Upper lobe of left lung (tissue), 6 donors: ENCODE data around the gene TPP2. TPM values are rescaled to one million over a fixed set of nuclear protein-coding genes. Genes with fewer than 3 reads are reported as not detected.

Source experiments
- ATAC-seq, 2 donors: fragments of 200-7000 bp; cut with Tn5 transposase; one replicate each; pipeline ENCODE4 v1.9.1; 2022; ENCODE audit warnings: mild to moderate bottlenecking in 2 of 2, moderate library complexity in 2 of 2; ENCODE audit not compliant: low FRiP score in 2 of 2
- DNase-seq, 2 donors: peaks; one replicate each; pipeline ENCODE4 v3.0.0-alpha.2; 2019 to 2020
- H3K27ac ChIP-seq, 4 donors: fragments of 200-600 bp; sonication (generic); one replicate each; pipeline ENCODE4 v1.5.1; 2016 to 2019
- H3K27me3 ChIP-seq, 4 donors: fragments of 200-600 bp; sonication (generic); one replicate each; pipeline ENCODE4 v1.5.1; 2017 to 2019
- H3K36me3 ChIP-seq, 4 donors: fragments of 200-600 bp; sonication (generic); one replicate each; pipeline ENCODE4 v1.5.1; 2016 to 2019
- H3K4me1 ChIP-seq, 4 donors: fragments of 200-600 bp; sonication (generic); one replicate each; pipeline ENCODE4 v1.5.1; 2018 to 2019
- H3K4me3 ChIP-seq, 4 donors: fragments of 200-600 bp; sonication (generic); one replicate each; pipeline ENCODE4 v1.5.1; 2017 to 2019; ENCODE audit warnings: mild to moderate bottlenecking in 2 of 4, moderate library complexity in 1 of 4
- H3K9me3 ChIP-seq, 4 donors: fragments of 200-600 bp; sonication (generic); one replicate each; pipeline ENCODE4 v1.5.1; 2018 to 2019
- CTCF ChIP-seq, 6 experiments: fragments of 450-650 bp in 4 of 6; fragments of 200-600 bp in 2 of 6; sonication (generic) in 2 of 6; IDR thresholded peaks; one replicate each; pipeline ENCODE4 v1.5.1; 2016 to 2019; ENCODE audit warnings: antibody characterized with exemption in 6 of 6
- EP300 ChIP-seq, 4 donors: sonication (generic); formaldehyde crosslinking; IDR thresholded peaks; one replicate each; pipeline ENCODE4 v1.5.1; 2017; ENCODE audit warnings: antibody characterized with exemption in 4 of 4, control low read depth in 2 of 4
- POLR2A ChIP-seq, 4 donors: fragments of 450-650 bp; IDR thresholded peaks; one replicate each; pipeline ENCODE4 v1.5.1; 2016 to 2017; ENCODE audit warnings: antibody characterized with exemption in 4 of 4, mild to moderate bottlenecking in 2 of 4
- POLR2AphosphoS5 ChIP-seq, 2 donors: sonication (generic); formaldehyde crosslinking; IDR thresholded peaks; one replicate each; pipeline ENCODE4 v1.5.1; 2017; ENCODE audit warnings: antibody characterized with exemption in 2 of 2
- WGBS, 2 donors: methylation state at CpG; one replicate each; pipeline ENCODE4 v1.1.5; 2017 to 2018; 5-methylcytosine and 5-hydroxymethylcytosine counted together
- total RNA-seq, 6 donors: library from RNA; depleted of rRNA in 4 of 6; stranded (reverse); fragments of >200 nt in 4 of 6; gene quantifications; one replicate each; pipeline versions ENCODE4 v1.1.0 to v1.2.1, GENCODE V29; 2016 to 2021
- donor health status: DM: no; HTN: no; CAD: no; lungs with moderate emphysema.
- donor health status: DM: no; HTN: yes; CAD: no; lungs with severe emphysema.

TPP2 gene
- total RNA-seq, 6 donors from 2014 or later = 30.8 to 69.1 (median 41.2) TPM

GRCh38 chr13:102698649-102698980, 101.8 kb downstream of the TPP2 start:
- no peak for ATAC-seq
- Histone ChIP-seq H3K4me3 (no peak overlapping the region), H3K4me1 (no peaks in the 10 kb centered on the region), H3K27me3 (no peaks in the 10 kb centered on the region), H3K9me3 (peaks cover 0 to 4% (median 0%) of the 10 kb centered on the region in 4 donors), H3K27ac (no peak overlapping the region), H3K36me3 (no peaks in the 10 kb centered on the region)
- no peak for TF ChIP-seq EP300 (IDR thresholded peaks at IDR 0.05)
- no peak for TF ChIP-seq POLR2A (IDR thresholded peaks at IDR 0.05)
- no peak for TF ChIP-seq CTCF (IDR thresholded peaks at IDR 0.05)
- TF ChIP-seq POLR2AphosphoS5 (IDR thresholded peaks at IDR 0.05) = no peak
- WGBS, 2 donors = 85 to 97% methylated on average over 2 of the region's 2 CpGs
- no peak for DNase-seq

GRCh38 chr13:102699504-102699903, 102.7 kb downstream of the TPP2 start:
- H3K27me3 ChIP-seq = no peaks in the 10 kb centered on the region
- H3K36me3 ChIP-seq = no peaks in the 10 kb centered on the region
- peaks cover 0 to 4% (median 0%) of the 10 kb centered on the region in 4 donors for H3K9me3 ChIP-seq
- no peaks in the 10 kb centered on the region for H3K4me1 ChIP-seq
- no peak overlapping the region for H3K27ac ChIP-seq
- H3K4me3 ChIP-seq = no peak overlapping the region
- TF ChIP-seq CTCF (IDR thresholded peaks at IDR 0.05) = no peak
- no peak for TF ChIP-seq POLR2A (IDR thresholded peaks at IDR 0.05)
- no peak for TF ChIP-seq EP300 (IDR thresholded peaks at IDR 0.05)
- no peak for TF ChIP-seq POLR2AphosphoS5 (IDR thresholded peaks at IDR 0.05)
- no peak for ATAC-seq
- DNase-seq = no peak
- WGBS, 2 donors = 65 to 86% methylated on average over 3 of the region's 3 CpGs

DNA sequence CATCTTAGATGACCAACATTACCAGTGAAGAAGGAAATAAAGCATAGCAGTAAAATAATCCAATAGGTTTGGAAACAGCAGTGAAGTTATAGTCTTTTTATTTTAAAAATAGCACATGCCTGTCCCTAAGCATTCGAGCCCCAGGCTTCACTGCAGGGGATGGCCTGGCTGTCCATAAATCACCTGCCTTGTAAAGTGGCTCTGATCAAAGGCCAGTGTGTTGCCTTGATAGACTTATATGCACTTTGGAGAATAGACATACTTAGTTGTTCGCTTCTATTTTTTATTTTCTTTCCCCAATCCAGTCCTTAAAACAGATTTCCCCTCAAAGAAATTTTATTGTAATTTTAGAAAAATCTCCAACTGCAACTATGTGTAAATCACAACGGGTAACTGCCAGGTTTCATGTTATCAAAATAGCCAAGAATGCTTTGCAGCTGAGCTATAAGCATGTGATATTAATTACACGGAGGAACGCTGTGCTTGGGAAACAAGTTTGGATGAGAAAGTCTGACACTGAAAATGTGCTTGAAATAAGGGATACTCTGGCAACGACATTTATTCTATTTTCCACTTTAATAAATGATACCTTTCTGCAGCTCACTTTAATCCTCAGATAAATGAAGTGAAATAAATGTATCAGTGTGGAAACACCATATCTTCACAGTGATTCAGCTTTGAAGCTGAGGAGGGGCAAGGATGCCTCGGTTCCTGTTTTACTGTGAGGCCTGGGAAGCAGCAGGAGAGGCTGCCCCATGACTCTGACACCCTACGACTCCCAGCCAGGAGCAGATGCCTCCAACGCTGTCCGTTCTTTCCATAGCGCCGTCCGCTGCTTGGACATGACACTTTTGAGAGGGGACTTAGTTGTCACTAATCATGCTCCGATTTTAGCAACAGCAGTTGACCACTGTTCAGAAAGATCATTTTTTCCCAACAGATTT, 103.6 kb downstream of the TPP2 start:
- H3K27ac ChIP-seq = no peak overlapping the region
- no peak for ATAC-seq

DNA sequence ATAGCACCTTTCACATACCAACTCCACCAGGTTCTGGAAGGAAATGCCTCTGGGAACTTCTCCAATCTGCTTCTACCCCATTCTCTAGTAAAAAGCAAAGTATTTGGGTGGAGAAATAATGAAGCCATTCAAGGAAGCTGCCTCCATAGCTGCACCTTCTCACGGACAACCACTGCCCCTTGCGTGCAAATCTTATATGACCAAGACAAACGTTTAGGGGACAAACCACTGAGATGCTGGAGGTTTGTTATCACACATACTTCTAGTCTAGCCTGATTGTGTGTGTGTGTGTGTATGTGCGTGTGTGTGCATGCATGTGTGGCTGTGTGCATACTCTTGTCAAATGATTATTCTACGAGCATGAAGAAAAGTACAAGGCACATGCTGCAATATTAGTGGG, 104.5 kb downstream of the TPP2 start:
- Histone ChIP-seq H3K4me1 (no peaks in the 10 kb centered on the region), H3K27ac (no peak overlapping the region), H3K4me3 (no peak overlapping the region), H3K9me3 (peaks cover 0 to 4% (median 0%) of the 10 kb centered on the region in 4 donors), H3K27me3 (no peaks in the 10 kb centered on the region), H3K36me3 (no peaks in the 10 kb centered on the region)
- DNase-seq (no peak), ATAC-seq (no peak)
- WGBS, 2 donors = 90 to 92% methylated on average over 5 of the region's 5 CpGs
- no peak for TF ChIP-seq CTCF (IDR thresholded peaks at IDR 0.05)
- no peak for TF ChIP-seq POLR2A (IDR thresholded peaks at IDR 0.05)
- no peak for TF ChIP-seq POLR2AphosphoS5 (IDR thresholded peaks at IDR 0.05)
- no peak for TF ChIP-seq EP300 (IDR thresholded peaks at IDR 0.05)

More for the DNA sequence above, 103.6 kb downstream of the TPP2 start:
- no peaks in the 10 kb centered on the region for H3K27me3 ChIP-seq
- no peaks in the 10 kb centered on the region for H3K36me3 ChIP-seq
- H3K4me3 ChIP-seq = no peak overlapping the region
- WGBS, 2 donors = 77 to 78% methylated on average over 14 of the region's 14 CpGs
- TF ChIP-seq EP300 (IDR thresholded peaks at IDR 0.05) (no peak), POLR2AphosphoS5 (IDR thresholded peaks at IDR 0.05) (no peak), POLR2A (IDR thresholded peaks at IDR 0.05) (no peak), CTCF (IDR thresholded peaks at IDR 0.05) (no peak)
- peaks cover 0 to 4% (median 0%) of the 10 kb centered on the region in 4 donors for H3K9me3 ChIP-seq
- no peaks in the 10 kb centered on the region for H3K4me1 ChIP-seq
- DNase-seq = no peak
